HG02642 (cell line): ENCODE results near the gene KANSL3.
A peak's percentile ranks its signal among the peaks of the same experiment; 100 is the strongest.
"Not testable (repeated sequence)": the region's sequence is repeated elsewhere in the genome, so short reads cannot be mapped to it uniquely, and the experiment has no call there.

Experiments used
- ATAC-seq: cut with Tn5 transposase; IDR thresholded peaks from one replicate; pipeline ENCODE4 v1.9.1; 2021; ENCODE audit warnings: mild to moderate bottlenecking; ENCODE audit not compliant: unreplicated experiment, poor library complexity

Gene KANSL3

DNA sequence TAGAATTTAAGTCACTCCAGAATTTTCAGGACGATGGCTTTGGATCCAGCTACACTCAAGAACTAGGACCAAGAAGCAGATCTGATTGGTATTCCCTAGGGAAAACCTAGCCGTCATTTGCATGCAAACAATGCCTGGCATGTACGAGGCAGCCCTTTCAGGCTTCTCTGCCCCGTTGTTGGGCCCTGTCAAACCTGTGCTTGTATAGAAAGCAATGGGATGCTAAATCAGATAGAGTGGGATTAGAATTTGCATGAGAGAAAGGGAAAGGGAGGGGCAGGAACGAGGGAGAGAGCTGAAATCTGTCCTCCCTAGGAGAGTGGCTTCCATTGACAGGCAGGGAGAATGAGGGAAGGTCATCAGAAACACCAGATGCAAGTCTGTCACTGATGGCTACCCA, 73.0 kb downstream of the KANSL3 start:
- no peak for ATAC-seq

DNA sequence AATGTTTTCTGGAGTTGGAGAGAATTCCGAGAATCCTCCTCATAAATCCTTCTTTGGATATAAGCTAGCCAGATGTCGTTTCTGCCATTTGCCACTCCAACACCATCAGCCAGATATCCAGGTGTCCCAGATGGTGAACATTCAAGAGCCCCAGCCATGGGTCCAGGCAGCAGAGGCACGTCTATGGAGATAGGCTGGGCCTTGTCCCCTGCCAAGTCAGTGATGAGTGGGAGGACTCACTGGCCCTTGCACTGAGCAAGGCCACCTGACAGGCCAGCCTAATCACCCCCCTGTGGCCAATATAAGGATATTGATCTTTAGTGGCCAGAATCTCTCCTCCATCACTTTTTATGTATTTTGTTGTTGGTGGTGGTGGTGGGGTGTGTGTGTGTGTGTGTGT, 73.5 kb downstream of the KANSL3 start:
- ATAC-seq = no peak

DNA sequence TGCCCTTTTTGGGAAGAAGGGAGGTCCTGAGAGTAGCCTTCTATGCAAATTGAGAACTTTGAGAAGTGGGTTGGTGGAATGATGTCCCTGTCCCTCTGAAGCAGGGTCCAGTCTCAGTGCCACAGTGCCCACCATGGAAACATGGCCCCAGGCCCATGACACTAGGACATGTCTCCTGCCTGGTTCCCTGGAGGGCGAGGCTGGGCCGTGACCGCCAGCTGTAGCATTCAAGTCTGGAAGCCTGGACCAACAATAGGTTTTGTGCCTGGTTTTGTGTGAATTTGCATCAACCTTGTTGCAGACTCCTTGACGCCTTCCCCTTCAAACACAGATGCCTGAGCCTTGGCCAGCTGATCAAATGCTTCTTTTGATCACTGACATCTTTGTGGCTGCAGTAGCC, 74.1 kb downstream of the KANSL3 start:
- ATAC-seq = no peak

DNA sequence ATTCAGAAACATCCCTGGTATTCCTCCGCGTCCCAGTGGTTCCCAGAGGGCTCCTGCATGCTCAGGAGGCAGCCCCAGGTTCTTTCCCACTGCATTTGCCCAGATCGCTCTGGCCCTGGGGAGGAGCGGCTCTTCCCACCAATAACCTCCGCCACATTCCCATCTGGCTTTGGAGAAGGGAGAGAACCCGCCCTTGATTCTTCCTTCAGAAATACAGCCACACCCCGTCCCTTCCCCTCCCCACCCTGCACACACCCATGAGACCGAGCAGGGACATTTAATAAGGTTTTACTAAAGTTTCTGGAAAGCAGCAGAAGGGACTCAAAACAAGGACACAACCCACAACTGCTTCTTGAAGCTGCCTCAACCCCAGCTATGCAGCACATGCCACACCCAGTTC, 79.6 kb downstream of the KANSL3 start:
- ATAC-seq = no peak

DNA sequence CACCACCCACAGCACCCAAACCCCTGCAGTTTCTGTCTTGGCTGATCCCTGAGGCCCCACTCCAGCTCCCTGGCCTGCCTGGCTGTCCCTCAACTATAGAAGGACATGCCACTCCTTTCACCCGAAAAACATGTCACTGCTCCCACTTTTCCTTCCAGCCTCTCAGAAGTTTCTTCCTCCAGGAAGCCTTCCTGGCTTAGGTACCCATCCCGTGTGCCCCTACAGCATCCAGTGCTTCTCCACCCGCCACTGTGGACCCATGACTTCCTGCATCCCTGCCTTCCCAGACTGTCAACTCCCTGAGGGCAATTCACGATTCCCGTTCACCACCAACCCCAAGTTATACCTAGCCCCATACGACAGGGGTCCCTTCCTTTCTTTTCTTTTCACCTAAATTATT, 80.1 kb downstream of the KANSL3 start:
- ATAC-seq = no peak

DNA sequence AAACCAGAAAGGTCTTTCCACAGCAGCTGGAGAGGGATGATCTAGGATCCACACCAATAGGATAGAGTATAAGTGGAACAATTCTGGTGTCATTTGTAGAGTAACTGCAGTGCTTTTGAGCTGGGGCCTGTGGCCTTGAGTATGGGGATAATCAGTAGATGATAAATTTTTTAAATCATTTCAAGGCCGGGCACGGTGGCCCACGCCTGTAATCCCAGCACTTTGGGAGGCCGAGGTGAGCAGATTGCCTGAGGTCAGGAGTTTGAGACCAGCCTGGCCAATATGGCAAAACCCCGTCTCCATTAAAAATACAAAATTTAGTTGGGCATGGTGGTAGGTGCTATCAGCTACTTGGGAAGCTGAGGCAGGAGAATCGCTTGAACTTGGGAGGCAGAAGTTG, 80.7 kb downstream of the KANSL3 start:
- ATAC-seq = not testable (repeated sequence)

DNA sequence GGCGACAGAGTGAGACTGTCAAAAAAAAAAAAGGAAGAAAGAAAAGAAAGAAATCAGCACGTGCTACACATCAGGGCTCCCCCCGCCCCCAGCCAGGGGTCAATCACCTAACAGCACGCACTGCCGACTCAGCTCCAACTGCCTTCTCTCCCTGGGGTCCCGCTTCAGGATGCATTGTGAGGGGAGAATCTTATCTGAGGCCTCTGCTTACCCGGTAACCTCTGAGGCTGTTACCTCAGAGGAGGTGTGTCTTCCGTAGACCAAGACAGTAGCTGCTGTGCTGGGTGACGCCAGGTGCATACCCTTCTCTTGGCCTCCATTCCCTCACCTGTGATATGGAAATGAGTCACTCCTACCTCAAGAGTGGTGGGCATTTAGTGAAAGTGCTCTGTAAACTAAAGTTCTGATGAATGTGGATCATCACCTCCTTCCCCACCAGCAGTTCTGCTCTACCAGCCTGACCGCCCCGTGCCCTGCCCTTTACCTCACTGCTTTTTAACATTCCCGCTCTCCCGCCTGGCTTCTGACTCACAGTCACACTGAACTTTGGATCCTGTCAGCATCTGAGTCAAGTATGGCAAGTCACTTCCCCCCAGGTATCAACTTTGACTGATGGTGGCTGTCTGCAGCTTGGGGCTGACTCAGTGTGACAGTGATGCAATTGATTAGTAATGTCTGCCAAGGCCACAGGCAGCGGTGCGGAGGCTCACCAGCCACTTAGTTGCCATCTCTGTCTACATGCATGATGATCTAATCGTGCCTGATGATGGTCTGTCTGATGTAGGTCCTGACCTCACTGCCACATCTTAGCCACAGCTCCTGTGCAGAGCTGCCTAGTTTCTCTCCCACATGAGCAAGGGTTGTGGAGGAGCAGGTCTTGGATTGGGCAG, 81.4 kb downstream of the KANSL3 start:
- no peak for ATAC-seq

DNA sequence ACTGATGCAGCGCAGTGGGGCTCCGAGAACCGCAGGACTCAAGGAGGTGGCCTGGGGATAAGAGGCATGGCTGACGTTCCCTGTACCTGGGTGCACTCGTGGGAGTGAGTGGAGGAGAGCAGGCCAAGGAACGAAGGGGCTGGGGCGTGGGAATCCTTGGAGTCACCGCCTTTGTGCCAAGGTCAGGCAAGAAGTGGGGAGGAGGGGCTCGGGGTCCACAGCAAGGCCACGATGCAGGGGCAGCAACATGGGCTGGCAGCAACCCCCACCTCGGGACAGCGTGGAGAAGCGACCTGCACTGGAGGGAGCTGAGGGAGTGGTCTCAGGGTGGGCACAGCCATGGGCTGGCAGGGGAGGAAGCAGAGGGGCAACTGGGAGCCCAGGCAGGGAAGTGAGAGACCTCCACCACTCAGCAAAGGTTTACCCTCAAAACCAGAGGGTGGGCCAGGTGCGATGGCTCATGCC, 82.9 kb downstream of the KANSL3 start:
- ATAC-seq = no peak

DNA sequence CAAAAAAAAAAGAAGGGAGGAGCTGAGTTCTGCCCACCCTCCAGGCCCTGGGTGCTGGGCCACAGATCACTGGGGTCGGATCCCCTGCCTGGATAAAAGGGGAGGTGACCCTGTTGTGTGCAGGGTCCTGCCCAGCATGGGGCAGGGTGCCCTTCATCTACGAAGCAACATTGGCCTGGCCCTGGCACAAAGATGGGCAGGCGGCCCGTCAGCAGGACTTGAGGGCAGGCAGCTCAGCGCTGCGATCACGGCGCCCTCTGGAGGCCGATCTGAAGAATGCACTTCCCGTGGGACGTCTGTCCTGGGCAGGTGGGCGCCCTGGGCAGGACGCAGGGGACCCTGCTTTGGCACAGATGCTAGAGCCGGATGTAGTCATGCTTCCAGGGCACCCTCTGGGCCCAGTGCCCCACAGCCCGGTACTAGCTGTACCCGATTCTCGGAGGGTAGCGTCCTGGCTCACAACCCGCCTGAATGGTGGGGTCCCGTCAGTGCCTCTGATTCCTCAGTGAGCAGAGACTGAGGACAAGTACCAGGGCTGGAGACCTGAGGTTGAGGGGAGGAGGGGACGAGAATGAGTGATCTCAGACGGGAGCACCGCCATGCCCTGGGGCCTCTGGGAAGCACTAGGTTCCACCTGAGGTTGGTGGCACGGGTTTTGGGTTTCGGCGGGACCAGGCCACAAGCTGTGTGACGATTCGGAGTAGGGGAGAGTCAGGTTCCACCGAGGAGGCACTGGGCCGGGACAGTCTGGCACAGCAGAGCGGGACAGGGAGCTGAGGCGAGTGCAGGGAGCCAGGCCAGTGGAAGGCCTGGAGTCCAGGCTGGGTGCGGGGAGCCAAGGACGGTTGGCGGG, 83.6 kb downstream of the KANSL3 start:
- ATAC-seq = peak; percentile 65

DNA sequence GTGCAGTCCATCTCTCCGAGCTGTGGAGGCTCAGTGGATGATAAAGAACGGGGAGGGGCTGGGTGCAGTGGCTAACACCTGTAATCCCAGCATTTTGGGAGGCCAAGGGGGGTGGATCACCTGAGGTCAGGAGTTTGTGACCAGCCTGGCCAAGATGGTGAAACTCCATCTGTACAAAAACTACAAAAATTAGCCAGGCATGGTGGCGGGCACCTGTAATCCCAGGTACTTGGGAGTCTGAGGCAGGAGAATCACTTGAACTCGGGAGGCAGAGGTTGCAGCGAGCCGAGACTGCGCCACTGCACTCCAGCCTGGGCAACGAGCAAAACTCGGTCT, 84.2 kb downstream of the KANSL3 start:
- ATAC-seq = not testable (repeated sequence)

DNA sequence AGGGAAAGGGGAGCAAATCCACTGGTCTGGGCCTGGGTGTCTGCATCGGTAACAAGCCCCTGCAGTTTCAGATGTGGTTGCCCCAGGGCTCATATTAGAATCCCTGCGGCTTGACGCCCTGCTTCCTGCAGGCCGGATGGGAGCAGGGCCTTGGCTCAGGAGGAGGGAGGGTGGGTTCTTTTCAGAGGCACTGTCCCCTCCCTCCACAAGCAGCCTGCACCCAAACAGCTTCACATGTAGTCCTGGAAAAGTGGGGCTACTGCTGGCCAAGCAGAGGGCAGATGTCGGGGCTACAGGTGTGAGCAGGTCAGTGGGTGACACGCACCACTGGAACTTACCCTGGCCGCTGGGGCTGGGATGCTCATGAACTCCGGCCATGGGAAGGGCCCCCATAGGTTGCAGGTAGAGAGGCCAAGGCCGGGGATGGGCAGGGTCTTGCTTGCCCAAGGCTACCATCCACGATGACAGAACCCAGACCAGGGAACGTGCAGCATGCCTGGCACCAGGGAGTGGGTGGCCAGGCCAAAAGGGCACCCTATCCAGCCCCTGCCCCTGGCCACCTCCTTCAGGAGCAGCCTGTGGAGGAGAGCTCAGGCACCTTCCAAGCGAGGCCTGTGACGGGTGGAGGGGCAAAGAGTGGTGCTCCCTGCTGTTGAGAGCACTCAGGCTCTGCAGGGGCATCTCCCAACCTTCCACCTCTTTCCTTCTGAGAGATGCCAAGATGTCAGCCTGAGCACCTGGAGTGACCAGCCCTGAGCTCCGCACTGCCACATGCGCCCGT, 84.7 kb downstream of the KANSL3 start:
- no peak for ATAC-seq

DNA sequence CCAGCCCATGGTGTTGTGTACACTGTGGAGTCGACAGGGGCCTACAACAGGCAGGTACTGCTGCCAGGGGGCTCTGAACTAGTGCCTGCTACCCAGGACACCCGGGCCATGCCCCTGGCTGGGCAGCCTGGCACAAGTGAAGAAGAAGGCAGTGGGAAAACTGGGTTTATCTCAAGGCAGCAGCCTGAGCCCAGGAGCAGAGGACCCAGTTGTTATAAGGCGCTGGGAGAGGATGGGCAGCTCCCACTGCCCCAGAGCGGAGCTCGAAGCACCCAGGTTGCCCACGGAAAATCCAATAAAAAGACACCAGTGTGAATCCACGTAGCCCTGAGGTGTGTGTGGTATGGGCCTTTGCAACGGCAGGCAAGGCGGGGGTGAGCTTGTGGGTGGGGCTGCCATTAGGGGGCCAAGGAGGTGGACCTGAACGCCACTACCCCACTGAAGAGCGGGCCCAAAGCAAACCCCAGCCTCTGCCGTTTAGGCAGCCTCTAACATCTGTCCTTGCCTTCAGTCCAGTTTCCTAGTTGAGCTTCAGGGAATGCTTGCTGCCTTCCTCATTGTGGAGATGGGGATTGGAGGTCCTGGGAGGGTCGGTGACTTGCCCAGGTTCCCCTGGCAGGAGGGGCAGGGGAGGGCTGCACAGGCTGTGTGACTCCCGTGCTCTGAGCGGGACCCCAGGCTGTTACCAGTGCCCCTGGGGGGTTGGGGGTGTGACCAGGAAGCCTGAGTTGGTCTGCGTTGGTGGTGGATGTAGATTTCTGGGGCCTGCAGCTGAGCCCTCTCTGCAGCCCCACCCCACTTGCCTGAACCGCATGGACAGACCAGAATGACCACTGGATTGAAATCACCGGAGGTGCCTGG, 85.6 kb downstream of the KANSL3 start:
- no peak for ATAC-seq

DNA sequence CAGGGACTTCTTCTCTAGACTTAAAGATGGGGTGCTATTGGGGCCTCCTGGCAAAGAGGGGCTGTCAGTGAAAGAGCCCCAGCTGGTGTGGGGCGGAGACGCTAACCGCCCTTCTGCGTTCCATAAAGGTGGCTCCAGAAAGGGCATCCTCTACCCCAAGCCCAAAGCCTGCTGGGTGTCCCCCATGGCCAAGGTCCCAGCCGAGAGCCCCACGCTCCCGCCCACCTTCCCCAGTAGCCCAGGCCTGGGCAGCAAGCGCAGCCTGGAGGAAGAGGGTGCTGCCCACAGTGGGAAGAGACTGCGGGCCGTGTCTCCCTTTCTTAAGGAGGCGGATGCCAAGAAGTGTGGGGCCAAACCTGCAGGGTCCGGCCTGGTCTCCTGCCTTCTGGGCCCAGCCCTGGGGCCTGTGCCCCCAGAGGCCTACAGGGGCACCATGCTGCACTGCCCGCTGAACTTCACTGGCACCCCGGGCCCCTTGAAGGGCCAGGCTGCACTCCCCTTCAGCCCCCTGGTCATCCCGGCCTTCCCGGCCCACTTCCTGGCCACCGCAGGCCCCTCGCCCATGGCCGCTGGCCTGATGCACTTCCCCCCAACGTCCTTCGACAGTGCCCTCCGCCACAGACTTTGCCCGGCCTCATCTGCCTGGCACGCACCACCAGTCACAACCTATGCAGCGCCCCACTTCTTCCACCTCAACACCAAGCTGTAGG, 86.4 kb downstream of the KANSL3 start:
- no peak for ATAC-seq

DNA sequence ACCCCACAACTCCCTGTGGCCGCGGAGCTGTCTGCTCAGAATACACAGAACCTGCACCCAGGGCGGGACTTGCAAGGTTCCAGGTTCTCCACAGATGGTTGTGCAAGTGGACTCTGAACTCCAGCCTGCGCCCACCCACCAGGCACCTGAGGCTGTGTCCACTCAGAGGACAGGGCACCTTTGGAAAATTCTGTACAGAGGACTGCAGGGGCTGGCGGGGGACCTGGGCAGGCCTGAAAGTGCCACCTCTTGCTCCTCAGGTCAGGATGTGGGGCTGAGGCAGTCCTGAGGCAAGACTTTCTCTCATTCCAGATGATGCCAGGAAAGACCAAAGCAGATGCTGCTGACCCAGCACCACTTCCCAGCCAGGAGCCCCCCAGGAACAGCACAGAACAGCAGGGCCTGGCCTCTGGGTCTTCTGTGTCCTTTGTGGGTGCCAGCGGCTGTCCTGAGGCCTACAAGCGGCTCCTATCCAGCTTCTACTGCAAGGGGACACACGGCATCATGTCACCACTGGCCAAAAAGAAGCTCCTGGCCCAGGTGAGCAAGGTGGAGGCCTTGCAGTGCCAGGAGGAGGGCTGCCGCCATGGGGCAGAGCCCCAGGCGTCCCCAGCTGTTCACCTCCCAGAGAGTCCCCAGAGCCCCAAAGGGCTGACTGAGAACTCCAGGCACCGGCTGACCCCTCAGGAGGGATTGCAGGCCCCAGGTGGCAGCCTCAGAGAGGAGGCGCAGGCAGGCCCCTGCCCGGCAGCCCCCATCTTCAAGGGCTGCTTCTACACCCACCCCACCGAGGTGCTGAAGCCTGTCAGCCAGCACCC, 87.1 kb downstream of the KANSL3 start:
- ATAC-seq = no peak

DNA sequence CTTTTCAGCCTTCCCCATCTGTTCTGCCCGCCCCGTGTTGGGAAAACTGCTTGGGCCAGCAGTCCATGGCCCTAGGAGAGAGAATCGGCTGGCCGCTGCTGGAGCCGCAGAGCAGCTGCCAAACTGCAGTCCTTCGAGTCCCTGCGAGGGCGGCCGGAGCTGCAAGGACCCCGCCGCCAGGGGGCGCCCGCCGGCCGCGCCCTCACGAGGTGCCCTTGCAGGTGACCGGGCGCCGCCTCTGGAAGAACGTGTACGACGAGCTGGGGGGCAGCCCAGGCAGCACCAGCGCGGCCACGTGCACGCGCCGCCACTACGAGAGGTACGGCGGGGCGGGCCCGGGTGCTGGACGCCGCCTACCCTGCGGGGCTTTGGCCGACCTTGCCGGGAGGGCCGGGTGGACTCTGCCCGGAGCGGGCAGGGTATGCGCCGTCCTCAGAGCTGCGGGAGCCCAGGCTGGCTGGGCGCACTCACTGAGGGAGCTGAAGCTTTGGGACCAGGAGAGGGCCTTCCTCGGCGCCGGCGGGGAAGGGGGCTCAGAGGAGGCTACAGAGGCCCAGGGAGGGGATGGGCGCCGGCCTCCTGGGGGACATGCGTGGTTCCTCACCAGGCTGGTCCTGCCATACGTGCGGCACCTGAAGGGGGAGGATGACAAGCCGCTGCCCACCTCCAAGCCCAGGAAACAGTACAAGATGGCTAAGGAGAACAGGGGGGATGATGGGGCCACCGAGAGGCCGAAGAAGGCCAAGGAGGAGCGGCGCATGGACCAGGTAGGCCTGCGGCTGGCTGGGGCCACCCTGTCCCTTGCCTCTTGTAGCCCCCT, 87.9 kb downstream of the KANSL3 start:
- no peak for ATAC-seq

DNA sequence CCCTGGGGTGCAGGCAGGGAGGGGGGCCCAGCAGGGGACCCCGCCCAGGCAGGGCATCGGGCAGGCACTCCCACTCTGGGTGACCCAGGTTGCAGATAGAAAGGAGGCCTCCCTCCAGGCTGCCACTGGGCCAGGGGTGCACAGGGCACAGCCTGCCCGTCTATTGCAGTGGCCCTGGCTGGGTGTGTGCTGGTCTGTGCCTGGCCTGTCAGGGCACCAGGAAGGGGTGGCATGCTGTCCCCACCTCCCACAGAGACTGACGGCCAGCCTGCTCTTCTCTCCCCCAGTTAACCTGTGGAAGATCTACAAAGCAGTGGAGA, 88.7 kb downstream of the KANSL3 start:
- no peak for ATAC-seq

DNA sequence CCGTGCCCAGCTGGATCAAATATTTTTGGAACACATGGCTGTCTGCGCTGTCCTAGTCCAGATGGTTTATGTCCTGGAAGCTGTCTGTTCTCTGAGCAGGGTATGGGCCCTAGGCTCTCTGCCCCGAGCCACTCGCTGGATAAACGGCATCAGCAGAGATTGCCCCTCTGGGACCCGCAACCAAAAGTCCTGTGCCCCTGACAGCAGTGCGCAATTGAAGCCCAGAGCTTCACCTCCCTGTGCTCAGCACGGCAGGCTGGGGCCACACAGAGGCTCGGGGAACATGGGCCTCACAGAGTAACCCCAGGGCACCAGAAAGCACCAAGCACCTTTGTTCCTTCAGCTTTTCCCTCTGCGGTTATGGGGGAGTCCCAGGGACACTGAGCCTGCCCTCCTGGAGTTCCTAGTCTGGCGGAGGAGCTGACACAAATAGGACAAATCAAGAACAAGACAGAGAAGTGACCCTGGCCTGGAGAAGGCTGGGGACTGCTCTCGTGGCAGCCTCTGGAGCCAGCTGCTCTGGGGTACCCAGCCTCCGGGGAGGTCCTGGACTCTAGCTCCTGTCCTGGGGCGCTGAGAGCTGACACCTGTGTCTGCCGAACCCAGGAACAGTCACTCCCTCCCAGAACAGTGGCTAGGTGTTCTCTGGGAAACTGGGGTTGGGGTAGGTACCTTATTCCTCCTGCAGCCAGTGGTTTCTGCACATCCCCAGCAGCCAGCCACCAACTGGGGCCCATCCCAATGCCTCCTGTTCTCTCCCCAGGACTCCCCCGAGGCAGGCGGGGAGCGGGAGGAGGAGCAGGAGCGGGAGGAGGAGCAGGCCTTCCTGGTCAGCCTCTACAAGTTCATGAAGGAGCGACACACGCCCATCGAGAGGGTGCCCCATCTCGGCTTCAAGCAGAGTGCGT, 89.3 kb downstream of the KANSL3 start:
- ATAC-seq = no peak
